PC-9 (cell line): ENCODE data around the gene GPR149.
"Not testable (repeated sequence)": the region's sequence is repeated elsewhere in the genome, so short reads cannot be mapped to it uniquely, and the experiment has no call there.

Source experiments
- CTCF ChIP-seq: fragments of 200-600 bp; sonication (generic); conservative IDR thresholded peaks from 2 replicates; pipeline ENCODE4 v1.6.1; 2017; ENCODE audit warnings: mixed run types, antibody characterized with exemption, mild to moderate bottlenecking, moderate library complexity
- EZH2 ChIP-seq: fragments of 200-600 bp; sonication (generic); IDR thresholded peaks from 2 replicates; pipeline ENCODE4 v1.8.0; 2017; ENCODE audit warnings: antibody characterized with exemption, low read depth

DNA sequence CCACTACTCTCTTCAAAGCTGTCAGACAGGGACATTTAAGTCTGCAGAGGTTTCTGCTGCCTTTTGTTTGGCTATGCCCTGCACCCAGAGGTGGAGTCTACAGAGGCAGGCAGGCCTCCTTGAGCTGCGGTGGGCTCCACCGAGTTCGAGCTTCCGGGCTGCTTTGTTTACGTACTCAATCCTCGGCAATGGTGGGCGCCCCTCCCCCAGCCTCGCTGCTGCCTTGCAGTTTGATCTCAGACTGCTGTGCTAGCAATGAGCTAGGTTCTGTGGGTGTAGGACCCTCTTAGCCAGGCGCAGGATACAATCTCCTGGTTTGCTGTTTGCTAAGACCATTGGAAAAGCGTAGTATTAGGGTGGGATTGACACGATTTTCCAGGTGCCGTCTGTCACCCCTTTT is 9.1 kb upstream of the GPR149 start:
- TF ChIP-seq CTCF, EZH2: not testable (repeated sequence)
